HG02759 (cell line): ENCODE measurements around the gene ADAMTSL1.

Experiments used
- ATAC-seq: cut with Tn5 transposase; IDR thresholded peaks from one replicate; pipeline ENCODE4 v1.9.1; 2021; ENCODE audit warnings: mild to moderate bottlenecking, moderate library complexity; ENCODE audit not compliant: unreplicated experiment

Gene ADAMTSL1

GRCh38 chr9:18891946-18892670 is 418.2 kb downstream of the ADAMTSL1 start:
- ATAC-seq, result no peak

- no peak for ATAC-seq
Measured at GRCh38 chr9:18893046-18893445, 419.1 kb downstream of the ADAMTSL1 start.

- no peak for ATAC-seq
Measured at GRCh38 chr9:18893491-18893890, 419.5 kb downstream of the ADAMTSL1 start.

- ATAC-seq, result no peak
Measured at GRCh38 chr9:18896004-18896403, 422.1 kb downstream of the ADAMTSL1 start.

- ATAC-seq, result no peak
Measured at GRCh38 chr9:18896531-18897179, 422.7 kb downstream of the ADAMTSL1 start.

- ATAC-seq, result no peak
Measured at GRCh38 chr9:18903450-18903849, 429.5 kb downstream of the ADAMTSL1 start.

GRCh38 chr9:18905028-18905882 is 431.3 kb downstream of the ADAMTSL1 start:
- ATAC-seq, result no peak

GRCh38 chr9:18905883-18906629 is 432.1 kb downstream of the ADAMTSL1 start:
- no peak for ATAC-seq

GRCh38 chr9:18906656-18907395 is 432.9 kb downstream of the ADAMTSL1 start:
- ATAC-seq, result no peak

GRCh38 chr9:18907927-18908625 is 434.1 kb downstream of the ADAMTSL1 start:
- no peak for ATAC-seq

GRCh38 chr9:18909140-18910018 is 435.4 kb downstream of the ADAMTSL1 start:
- no peak for ATAC-seq

GRCh38 chr9:18910435-18910834 is 436.5 kb downstream of the ADAMTSL1 start:
- no peak for ATAC-seq

GRCh38 chr9:18910916-18911315 is 437.0 kb downstream of the ADAMTSL1 start:
- ATAC-seq, result no peak

GRCh38 chr9:18911714-18912342 is 437.9 kb downstream of the ADAMTSL1 start:
- ATAC-seq, result no peak

GRCh38 chr9:18920141-18921084 is 446.5 kb downstream of the ADAMTSL1 start:
- no peak for ATAC-seq

GRCh38 chr9:18921366-18922075 is 447.6 kb downstream of the ADAMTSL1 start:
- no peak for ATAC-seq
